Mesenteric fat pad (tissue), 1 donor: ENCODE measurements around the gene FAM83G. TPM values are rescaled to one million over a fixed set of nuclear protein-coding genes. Genes with fewer than 3 reads are reported as not detected.
A peak's percentile ranks its signal among the peaks of the same experiment; 100 is the strongest.

Experiments
- DNase-seq: peaks from one replicate; pipeline ENCODE4 v3.0.0-alpha.2; 2020; ENCODE audit warnings: low spot score
- total RNA-seq: library from RNA; stranded (reverse); fragmentation: NEBNext Ultra II Directional; extraction: Animal tissue kit (Norgen Biotek cat#: 25700); gene quantifications from one replicate; pipeline ENCODE4 v1.2.1, GENCODE V29; 2021
- donor health status: DM: yes; HTN: yes; CAD: no.

Gene FAM83G
- total RNA-seq, 1 donor from 2014 or later, result 8.9 TPM

- no peak for DNase-seq
Measured at GRCh38 chr17:18970582-18971480, 33.7 kb downstream of the FAM83G start.

DNA sequence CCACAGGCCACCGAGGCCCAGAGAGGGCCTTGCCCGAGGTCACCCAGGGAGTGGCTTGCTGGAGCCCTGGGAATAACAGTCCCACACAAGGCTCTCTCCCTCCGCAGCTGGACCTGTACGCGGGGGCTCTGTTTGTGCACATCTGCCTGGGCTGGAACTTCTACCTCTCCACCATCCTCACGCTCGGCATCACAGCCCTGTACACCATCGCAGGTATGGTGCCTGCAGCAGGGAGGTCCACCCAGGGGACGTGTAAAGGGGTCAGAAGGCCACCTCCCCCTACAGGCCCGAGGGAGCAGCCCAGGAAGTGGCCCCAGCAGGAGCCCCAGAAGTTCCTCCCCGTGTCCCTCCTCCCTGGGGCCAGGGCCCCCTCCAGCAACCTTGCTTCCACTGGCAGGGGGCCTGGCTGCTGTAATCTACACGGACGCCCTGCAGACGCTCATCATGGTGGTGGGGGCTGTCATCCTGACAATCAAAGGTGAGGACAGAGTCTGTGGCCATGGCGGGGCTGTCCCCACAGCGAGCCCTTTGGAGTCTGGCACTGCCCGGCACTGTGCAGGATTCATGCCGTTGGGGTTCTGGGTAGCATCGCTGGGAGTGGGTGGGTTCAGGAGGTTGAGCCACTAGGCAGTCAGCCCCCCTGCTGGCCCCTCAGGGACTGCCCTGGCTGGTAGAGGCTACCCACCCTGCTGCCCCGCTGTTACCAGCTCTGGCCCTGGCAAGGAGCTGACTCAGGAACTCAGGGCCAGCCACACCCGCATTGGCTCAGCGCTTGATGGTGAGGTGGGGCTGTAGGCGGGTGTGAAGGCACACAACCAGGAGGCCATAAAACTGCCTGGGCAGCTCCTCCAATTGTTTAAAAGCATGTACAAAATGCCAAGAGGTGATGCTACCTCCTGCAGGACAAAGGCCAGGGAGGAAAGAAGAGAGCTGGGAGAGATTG is 35.3 kb downstream of the FAM83G start:
- DNase-seq, result no peak

DNA sequence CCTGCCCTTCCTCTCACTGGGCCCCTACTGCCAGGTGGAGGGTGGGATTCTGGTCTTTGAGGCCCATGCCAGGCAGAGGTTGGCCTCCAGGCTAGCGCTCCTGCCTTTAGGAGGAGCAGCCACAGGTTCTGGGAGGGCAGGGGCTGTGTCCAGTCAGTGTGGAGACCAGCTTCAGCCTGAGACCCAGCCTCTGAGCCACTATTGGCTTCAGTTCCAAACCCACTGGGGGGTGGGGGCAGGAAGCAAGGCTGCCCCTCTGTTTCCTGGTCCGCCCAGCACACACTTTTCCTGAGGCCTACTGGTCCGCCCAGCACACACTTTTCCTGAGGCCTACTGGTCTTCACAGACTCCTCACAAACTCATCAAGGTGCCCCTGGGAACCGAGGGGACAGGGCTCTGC is 36.2 kb downstream of the FAM83G start:
- no peak for DNase-seq

- no peak for DNase-seq
Measured at GRCh38 chr17:18967916-18968315, 36.6 kb downstream of the FAM83G start.

DNA sequence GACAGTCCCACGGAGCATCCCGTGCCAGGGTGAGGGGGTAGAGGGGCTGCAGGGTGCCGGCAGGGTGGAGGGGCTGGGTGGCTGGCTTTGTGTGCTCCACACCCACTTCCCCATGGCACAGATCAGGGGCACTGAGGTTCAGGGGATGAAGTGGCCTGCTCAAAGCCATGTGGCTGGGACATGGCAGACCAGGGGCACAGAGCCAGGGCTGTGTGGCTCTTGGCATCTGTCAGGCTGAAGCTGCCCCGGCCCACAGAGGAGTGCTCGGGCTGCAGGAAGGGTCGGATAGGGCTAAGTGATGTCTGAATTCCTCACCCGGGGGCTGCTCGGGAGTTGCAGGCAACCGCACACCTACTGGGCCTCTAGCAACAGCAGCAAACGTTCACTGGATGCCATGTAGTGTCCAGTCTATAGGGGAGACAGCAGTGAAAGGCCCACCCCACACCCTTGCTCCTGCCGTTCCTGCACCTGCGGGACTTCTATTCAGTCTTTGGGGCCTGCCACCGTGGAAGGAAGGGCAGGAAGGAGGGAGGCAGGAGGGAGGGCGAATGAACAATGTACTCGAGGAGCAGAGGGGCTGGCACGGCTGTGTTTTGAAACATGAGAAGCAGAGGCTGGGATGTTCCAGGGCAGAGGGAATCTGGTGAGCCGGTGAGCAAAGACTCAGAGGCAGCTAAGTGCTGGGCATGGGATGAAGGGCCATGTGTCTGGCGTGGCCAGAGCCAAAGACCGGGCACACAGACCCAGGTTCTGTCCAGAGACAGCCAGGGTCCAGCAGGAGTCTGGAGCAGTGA is 37.5 kb downstream of the FAM83G start:
- no peak for DNase-seq

- no peak for DNase-seq
Measured at GRCh38 chr17:18965530-18966236, 38.9 kb downstream of the FAM83G start.

- no peak for DNase-seq
Measured at GRCh38 chr17:18964550-18964949, 40.0 kb downstream of the FAM83G start.

GRCh38 chr17:18964018-18964351 is 40.6 kb downstream of the FAM83G start:
- DNase-seq, result no peak

DNA sequence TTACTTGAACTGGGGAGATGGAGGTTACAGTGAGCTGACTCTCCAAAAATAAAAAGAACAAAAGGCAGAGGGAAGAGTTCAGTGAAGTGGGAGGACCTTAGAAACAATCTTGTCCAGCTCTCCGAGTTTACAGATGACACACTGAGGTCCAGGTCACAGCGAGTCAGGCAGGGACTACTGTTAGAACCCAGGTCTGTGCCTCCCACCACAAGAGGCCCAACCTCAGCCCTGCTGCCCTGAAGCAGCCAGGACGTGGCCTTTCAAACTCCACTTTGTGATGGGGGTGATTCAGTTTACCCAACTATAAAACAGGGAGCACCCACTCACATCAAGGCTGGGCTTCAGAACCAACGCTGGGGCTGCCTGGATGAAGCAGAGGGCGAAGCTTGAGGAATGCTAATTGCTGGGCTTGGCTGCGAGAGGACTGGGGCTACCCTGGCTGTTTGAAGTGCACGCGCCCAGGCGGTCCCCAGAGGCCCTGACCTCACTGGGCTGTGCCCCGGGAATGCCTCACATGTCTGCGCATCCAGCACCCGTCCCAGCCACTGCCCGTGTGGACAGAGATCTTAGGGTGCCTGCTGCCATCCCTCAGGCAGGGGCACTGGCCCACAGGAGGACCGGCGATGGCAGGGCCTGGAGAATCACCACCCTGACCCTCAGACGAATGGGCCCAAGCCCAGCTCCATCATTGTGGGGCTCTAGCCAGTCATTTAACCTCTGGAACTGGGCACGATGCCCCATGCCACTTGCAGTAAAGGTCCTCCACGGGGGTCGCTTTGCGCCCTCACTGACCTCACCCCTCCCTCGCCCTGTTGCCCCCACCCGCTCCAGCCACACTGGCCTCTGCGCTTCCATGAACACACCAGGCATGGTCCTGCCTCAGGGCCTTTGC is 41.2 kb downstream of the FAM83G start:
- no peak for DNase-seq

DNA sequence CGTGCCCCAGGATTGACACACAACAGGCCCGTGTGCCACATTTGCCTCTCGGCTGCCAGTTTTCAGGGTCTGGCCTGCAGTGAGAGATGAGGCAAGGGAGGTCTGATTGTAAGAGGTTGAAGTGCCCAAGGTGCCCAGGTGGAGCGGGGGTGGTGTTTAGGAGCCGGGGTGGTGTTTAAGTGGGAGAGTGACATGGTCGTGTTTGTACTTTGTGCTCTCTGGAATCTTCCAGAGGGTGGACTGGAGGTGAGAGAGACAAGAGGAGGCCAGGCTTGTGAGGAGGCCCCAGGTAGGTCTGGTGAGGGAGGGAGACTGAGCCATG is 42.1 kb downstream of the FAM83G start:
- no peak for DNase-seq

GRCh38 chr17:18961634-18962493 is 42.7 kb downstream of the FAM83G start:
- no peak for DNase-seq

DNA sequence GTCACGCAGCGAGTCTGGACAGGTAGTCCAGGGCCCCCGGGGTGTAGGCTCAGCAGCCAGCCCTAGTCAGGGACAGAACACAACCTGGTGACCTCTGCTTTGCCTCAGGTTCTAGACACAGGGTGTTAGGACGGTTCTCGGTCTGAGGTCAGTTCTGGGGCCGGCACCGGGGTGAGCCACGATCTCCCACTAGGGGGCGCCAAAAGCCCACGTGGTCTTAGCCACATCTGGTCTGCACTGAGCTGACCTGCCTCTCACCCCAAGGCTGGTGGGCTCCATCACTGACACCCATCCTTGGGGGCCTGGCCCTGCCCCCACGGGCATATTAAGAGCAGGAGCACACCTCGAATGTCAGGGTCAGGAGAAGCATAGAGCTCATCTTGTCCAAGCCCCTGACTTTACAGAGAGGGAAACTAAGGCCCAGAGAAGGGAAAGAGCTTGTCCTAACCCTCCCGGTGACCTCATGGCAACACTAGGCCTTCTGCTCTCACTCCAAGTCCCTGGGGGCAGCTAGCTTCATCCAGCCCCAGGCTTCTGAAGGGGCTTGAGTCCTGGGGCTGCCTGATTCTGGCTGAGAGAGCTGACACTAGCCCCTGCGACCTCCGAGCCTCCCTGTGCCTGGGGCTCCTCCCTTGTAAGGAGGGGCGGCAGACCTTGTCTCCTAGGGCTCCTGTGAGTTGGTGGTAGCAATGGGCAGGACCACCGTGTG is 43.6 kb downstream of the FAM83G start:
- DNase-seq, result peak; percentile 96

- no peak for DNase-seq
Measured at GRCh38 chr17:18960241-18960665, 44.3 kb downstream of the FAM83G start.

GRCh38 chr17:18959845-18960240 is 44.7 kb downstream of the FAM83G start:
- DNase-seq, result no peak

GRCh38 chr17:18959071-18959844 is 45.3 kb downstream of the FAM83G start:
- DNase-seq, result no peak

GRCh38 chr17:18958611-18959010 is 46.0 kb downstream of the FAM83G start:
- DNase-seq, result no peak

- DNase-seq, result no peak
Measured at GRCh38 chr17:18957831-18958230, 46.7 kb downstream of the FAM83G start.
